ENCODE results near the gene B4GALNT1.

Gene B4GALNT1

DNA sequence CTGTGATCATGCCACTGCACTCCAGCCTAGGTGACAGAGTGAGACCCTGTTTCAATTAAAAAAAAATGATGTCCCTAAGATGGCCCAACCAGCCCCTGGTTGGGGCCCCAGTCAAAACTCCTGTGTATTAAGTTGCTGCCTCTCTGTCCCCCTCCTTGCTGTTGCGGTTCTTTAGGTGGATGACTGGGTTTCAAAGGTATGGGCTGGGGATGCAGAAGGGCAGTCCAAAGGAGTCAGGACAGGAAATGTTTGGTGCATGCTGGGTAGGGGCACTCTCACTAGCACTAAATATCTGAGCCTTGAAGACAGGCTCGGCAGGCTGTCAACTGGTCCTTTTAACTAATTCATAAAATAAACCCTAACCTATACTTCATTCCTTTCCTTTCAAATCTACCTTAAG lies 54.0 kb downstream of the B4GALNT1 start (continued):
- TF ChIP-seq, protein P1, sequence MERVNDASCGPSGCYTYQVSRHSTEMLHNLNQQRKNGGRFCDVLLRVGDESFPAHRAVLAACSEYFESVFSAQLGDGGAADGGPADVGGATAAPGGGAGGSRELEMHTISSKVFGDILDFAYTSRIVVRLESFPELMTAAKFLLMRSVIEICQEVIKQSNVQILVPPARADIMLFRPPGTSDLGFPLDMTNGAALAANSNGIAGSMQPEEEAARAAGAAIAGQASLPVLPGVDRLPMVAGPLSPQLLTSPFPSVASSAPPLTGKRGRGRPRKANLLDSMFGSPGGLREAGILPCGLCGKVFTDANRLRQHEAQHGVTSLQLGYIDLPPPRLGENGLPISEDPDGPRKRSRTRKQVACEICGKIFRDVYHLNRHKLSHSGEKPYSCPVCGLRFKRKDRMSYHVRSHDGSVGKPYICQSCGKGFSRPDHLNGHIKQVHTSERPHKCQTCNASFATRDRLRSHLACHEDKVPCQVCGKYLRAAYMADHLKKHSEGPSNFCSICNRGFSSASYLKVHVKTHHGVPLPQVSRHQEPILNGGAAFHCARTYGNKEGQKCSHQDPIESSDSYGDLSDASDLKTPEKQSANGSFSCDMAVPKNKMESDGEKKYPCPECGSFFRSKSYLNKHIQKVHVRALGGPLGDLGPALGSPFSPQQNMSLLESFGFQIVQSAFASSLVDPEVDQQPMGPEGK (CRISPR knock-in tag; IDR thresholded peaks at IDR 0.05; ENCODE audit: borderline replicate concordance): no peak
- no peak for TF ChIP-seq ZNF8 (CRISPR knock-in tag; IDR thresholded peaks at IDR 0.05)
- no peak for TF ChIP-seq TCF4 (CRISPR knock-in tag; IDR thresholded peaks at IDR 0.05; ENCODE audit: borderline replicate concordance)
- no peak for TF ChIP-seq ZNF70 (CRISPR knock-in tag; IDR thresholded peaks at IDR 0.05)
- no peak for TF ChIP-seq ZFP30 (CRISPR knock-in tag; IDR thresholded peaks at IDR 0.05)

DNA sequence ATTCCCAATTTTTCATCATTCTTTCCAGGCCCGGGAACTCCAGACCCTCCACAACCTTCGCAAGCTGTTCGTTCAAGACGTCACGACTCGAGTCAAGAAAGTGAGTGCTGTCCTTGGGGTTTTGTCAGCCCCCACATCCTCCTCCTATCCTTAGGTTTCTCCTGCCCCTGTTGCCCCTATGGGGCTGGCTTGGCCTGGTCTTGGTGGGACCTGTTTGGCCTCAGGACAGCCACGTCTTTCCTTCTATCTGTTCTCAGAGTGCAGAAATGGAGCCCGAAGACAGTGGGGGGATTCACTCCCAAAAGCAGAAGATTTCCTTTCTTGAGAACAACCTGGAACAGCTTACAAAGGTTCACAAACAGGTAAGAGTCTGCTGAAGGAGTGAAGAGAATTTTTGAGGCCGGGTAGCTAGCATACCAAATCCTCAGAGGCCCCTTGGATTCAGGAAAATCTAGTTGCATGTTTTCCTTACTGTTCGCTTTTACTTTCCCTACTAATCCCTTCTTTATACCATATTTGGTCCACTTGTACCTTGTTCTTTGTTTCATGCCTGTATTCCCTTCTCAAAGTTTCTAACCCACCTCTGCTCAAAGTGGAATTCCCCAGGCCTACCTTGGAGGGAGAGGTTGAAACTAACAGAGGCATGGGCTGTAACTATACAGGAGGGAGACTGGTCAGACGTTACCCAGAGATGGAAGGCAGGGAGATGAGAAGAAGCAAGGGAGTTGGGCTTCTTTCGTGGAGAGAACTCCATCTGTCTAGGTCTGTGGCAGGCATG lies 54.8 kb downstream of the B4GALNT1 start:
- ATAC-seq: no peak
- TF ChIP-seq, protein P2, sequence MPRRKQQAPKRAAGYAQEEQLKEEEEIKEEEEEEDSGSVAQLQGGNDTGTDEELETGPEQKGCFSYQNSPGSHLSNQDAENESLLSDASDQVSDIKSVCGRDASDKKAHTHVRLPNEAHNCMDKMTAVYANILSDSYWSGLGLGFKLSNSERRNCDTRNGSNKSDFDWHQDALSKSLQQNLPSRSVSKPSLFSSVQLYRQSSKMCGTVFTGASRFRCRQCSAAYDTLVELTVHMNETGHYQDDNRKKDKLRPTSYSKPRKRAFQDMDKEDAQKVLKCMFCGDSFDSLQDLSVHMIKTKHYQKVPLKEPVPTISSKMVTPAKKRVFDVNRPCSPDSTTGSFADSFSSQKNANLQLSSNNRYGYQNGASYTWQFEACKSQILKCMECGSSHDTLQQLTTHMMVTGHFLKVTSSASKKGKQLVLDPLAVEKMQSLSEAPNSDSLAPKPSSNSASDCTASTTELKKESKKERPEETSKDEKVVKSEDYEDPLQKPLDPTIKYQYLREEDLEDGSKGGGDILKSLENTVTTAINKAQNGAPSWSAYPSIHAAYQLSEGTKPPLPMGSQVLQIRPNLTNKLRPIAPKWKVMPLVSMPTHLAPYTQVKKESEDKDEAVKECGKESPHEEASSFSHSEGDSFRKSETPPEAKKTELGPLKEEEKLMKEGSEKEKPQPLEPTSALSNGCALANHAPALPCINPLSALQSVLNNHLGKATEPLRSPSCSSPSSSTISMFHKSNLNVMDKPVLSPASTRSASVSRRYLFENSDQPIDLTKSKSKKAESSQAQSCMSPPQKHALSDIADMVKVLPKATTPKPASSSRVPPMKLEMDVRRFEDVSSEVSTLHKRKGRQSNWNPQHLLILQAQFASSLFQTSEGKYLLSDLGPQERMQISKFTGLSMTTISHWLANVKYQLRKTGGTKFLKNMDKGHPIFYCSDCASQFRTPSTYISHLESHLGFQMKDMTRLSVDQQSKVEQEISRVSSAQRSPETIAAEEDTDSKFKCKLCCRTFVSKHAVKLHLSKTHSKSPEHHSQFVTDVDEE (CRISPR knock-in tag; IDR thresholded peaks at IDR 0.05): no peak
- TF ChIP-seq ZFP3 (CRISPR knock-in tag; IDR thresholded peaks at IDR 0.05) (no peak), ZNF8 (CRISPR knock-in tag; IDR thresholded peaks at IDR 0.05) (no peak), ISL1 (CRISPR knock-in tag; IDR thresholded peaks at IDR 0.05) (no peak), ZNF70 (CRISPR knock-in tag; IDR thresholded peaks at IDR 0.05) (no peak), SNAI2 (CRISPR knock-in tag; IDR thresholded peaks at IDR 0.05) (no peak), PPARA (CRISPR knock-in tag; IDR thresholded peaks at IDR 0.05; ENCODE audit: borderline replicate concordance) (no peak), TOX (CRISPR knock-in tag; IDR thresholded peaks at IDR 0.05; ENCODE audit: borderline replicate concordance) (no peak), ZFP30 (CRISPR knock-in tag; IDR thresholded peaks at IDR 0.05) (no peak), GLIS3 (CRISPR knock-in tag; IDR thresholded peaks at IDR 0.05) (no peak), CSDC2 (CRISPR knock-in tag; IDR thresholded peaks at IDR 0.05) (no peak), RARB (CRISPR knock-in tag; IDR thresholded peaks at IDR 0.05) (no peak), ESRRG (CRISPR knock-in tag; IDR thresholded peaks at IDR 0.05) (no peak), ZC3H10 (CRISPR knock-in tag; IDR thresholded peaks at IDR 0.05) (no peak), TCF4 (CRISPR knock-in tag; IDR thresholded peaks at IDR 0.05; ENCODE audit: borderline replicate concordance) (no peak)
- TF ChIP-seq, protein P3, sequence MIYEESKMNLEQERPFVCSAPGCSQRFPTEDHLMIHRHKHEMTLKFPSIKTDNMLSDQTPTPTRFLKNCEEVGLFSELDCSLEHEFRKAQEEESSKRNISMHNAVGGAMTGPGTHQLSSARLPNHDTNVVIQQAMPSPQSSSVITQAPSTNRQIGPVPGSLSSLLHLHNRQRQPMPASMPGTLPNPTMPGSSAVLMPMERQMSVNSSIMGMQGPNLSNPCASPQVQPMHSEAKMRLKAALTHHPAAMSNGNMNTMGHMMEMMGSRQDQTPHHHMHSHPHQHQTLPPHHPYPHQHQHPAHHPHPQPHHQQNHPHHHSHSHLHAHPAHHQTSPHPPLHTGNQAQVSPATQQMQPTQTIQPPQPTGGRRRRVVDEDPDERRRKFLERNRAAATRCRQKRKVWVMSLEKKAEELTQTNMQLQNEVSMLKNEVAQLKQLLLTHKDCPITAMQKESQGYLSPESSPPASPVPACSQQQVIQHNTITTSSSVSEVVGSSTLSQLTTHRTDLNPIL (CRISPR knock-in tag; IDR thresholded peaks at IDR 0.05; ENCODE audit: low read depth): no peak
- TF ChIP-seq, protein P4, sequence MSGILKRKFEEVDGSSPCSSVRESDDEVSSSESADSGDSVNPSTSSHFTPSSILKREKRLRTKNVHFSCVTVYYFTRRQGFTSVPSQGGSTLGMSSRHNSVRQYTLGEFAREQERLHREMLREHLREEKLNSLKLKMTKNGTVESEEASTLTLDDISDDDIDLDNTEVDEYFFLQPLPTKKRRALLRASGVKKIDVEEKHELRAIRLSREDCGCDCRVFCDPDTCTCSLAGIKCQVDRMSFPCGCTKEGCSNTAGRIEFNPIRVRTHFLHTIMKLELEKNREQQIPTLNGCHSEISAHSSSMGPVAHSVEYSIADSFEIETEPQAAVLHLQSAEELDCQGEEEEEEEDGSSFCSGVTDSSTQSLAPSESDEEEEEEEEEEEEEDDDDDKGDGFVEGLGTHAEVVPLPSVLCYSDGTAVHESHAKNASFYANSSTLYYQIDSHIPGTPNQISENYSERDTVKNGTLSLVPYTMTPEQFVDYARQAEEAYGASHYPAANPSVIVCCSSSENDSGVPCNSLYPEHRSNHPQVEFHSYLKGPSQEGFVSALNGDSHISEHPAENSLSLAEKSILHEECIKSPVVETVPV (CRISPR knock-in tag; IDR thresholded peaks at IDR 0.05): no peak

DNA sequence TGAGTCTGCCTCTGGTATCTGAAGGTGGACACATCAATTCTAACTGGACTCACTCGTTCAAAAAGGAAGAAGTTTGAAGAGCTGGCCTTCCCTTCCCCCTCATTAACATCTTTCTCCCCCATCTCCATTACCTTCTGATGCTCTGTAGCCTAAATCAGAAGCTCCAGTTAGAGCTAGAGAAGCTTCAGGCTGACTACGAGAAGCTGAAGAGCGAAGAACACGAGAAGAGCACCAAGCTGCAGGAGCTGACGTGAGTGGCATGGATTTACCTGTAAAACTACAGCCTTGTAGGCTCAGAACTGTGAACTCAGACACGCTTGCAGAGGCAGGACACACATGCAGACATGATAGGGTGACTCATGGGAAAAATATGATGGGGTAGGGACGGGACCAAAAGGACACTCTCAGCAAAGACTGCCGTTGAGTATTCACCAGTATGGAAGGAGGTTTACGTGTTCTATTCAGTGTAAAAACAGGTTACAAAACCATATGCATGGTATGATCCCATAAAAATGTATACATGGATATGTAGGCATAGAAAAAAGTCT lies 56.3 kb downstream of the B4GALNT1 start:
- no peak for ATAC-seq
- TF ChIP-seq ZC3H10 (CRISPR knock-in tag; IDR thresholded peaks at IDR 0.05) (no peak), ESRRG (CRISPR knock-in tag; IDR thresholded peaks at IDR 0.05) (no peak), PPARA (CRISPR knock-in tag; IDR thresholded peaks at IDR 0.05; ENCODE audit: borderline replicate concordance) (no peak), SNAI2 (CRISPR knock-in tag; IDR thresholded peaks at IDR 0.05) (no peak), OSR1 (CRISPR knock-in tag; IDR thresholded peaks at IDR 0.05) (no peak), ZNF565 (CRISPR knock-in tag; conservative IDR thresholded peaks at IDR 0.05; ENCODE audit: low read depth) (no peak), ZFP3 (CRISPR knock-in tag; IDR thresholded peaks at IDR 0.05) (no peak), ZNF8 (CRISPR knock-in tag; IDR thresholded peaks at IDR 0.05) (no peak), TCF4 (CRISPR knock-in tag; IDR thresholded peaks at IDR 0.05; ENCODE audit: borderline replicate concordance) (no peak), CSDC2 (CRISPR knock-in tag; IDR thresholded peaks at IDR 0.05) (no peak), ZFP30 (CRISPR knock-in tag; IDR thresholded peaks at IDR 0.05) (no peak)
- TF ChIP-seq, protein P4 (CRISPR knock-in tag; IDR thresholded peaks at IDR 0.05): no peak
- TF ChIP-seq, protein P5, sequence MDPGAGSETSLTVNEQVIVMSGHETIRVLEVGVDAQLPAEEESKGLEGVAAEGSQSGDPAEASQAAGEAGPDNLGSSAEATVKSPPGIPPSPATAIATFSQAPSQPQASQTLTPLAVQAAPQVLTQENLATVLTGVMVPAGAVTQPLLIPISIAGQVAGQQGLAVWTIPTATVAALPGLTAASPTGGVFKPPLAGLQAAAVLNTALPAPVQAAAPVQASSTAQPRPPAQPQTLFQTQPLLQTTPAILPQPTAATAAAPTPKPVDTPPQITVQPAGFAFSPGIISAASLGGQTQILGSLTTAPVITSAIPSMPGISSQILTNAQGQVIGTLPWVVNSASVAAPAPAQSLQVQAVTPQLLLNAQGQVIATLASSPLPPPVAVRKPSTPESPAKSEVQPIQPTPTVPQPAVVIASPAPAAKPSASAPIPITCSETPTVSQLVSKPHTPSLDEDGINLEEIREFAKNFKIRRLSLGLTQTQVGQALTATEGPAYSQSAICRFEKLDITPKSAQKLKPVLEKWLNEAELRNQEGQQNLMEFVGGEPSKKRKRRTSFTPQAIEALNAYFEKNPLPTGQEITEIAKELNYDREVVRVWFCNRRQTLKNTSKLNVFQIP (CRISPR knock-in tag; IDR thresholded peaks at IDR 0.05; ENCODE audit: borderline replicate concordance, low read depth): no peak
